Stimulated activated CD4-positive, alpha-beta T cell treated with anti-CD3 and anti-CD28 coated beads, Interleukin-2, amount 100 ng/mL, for 4 hours (primary cell): ENCODE results near the gene PPP1R13L.

Experiments used
- DNase-seq: peaks from one replicate; pipeline ENCODE4 v3.0.0-alpha.2; 2020; ENCODE audit warnings: low read depth

PPP1R13L gene

GRCh38 chr19:45405435-45406225 is 761 bp upstream of the PPP1R13L start:
- DNase-seq = peak; percentile 80

GRCh38 chr19:45403781-45404556 is 900 bp downstream of the PPP1R13L start:
- peak; percentile 40 for DNase-seq

GRCh38 chr19:45403272-45403671 is 1.6 kb downstream of the PPP1R13L start:
- DNase-seq = no peak

- no peak for DNase-seq
Measured at GRCh38 chr19:45402298-45403061, 2.4 kb downstream of the PPP1R13L start.

GRCh38 chr19:45401815-45402214 is 3.1 kb downstream of the PPP1R13L start:
- DNase-seq = no peak

- no peak for DNase-seq
Measured at GRCh38 chr19:45400192-45400591, 4.7 kb downstream of the PPP1R13L start.

GRCh38 chr19:45395821-45396617 is 8.8 kb downstream of the PPP1R13L start:
- DNase-seq = no peak

GRCh38 chr19:45391871-45392665 is 12.8 kb downstream of the PPP1R13L start:
- DNase-seq = no peak

- no peak for DNase-seq
Measured at GRCh38 chr19:45391346-45391745, 13.5 kb downstream of the PPP1R13L start.

- DNase-seq = no peak
Measured at GRCh38 chr19:45385392-45386221, 19.3 kb downstream of the PPP1R13L start.

- no peak for DNase-seq
Measured at GRCh38 chr19:45382426-45382825, 22.4 kb downstream of the PPP1R13L start.

- no peak for DNase-seq
Measured at GRCh38 chr19:45380107-45380506, 24.8 kb downstream of the PPP1R13L start.

GRCh38 chr19:45376045-45376724 is 28.7 kb downstream of the PPP1R13L start:
- DNase-seq = no peak

- peak; percentile 100 for DNase-seq
Measured at GRCh38 chr19:45370410-45371204, 34.3 kb downstream of the PPP1R13L start, which contains the start of gene ERCC2. Gene ERCC2, minus strand, starts transcription at chr19:45370573. Its CDS starts 33 bp downstream, at chr19:45370540.

GRCh38 chr19:45368737-45369340 is 36.0 kb downstream of the PPP1R13L start:
- DNase-seq = no peak

GRCh38 chr19:45368127-45368526 is 36.7 kb downstream of the PPP1R13L start:
- DNase-seq = no peak

GRCh38 chr19:45364696-45365095 is 40.2 kb downstream of the PPP1R13L start:
- no peak for DNase-seq

GRCh38 chr19:45363861-45364459 is 40.9 kb downstream of the PPP1R13L start:
- no peak for DNase-seq
